Nephron (organoid): ENCODE results near the gene FGF18.
"Not testable (repeated sequence)": the region's sequence is repeated elsewhere in the genome, so short reads cannot be mapped to it uniquely, and the experiment has no call there.

ENCODE experiments used
- H3K27ac Mint-ChIP-seq, 3 experiments: 2 replicates each; pipeline ENCODE4 v1.8.0; 2020; ENCODE audit warnings: mixed read lengths in 3 of 3, mild to moderate bottlenecking in 2 of 3, moderate library complexity in 1 of 3
- H3K27me3 Mint-ChIP-seq: 2 replicates; pipeline ENCODE4 v1.8.0; 2021; ENCODE audit warnings: low read depth, mild to moderate bottlenecking, moderate library complexity, mixed read lengths
- H3K36me3 Mint-ChIP-seq: 2 replicates; pipeline ENCODE4 v1.8.0; 2020; ENCODE audit warnings: low read depth, mixed read lengths
- H3K4me1 Mint-ChIP-seq: 2 replicates; pipeline ENCODE4 v1.8.0; 2020; ENCODE audit warnings: mixed read lengths
- H3K4me3 Mint-ChIP-seq, 3 experiments: 2 replicates each; pipeline ENCODE4 v1.8.0; 2020; ENCODE audit warnings: mild to moderate bottlenecking in 3 of 3, mixed read lengths in 3 of 3, moderate library complexity in 2 of 3
- H3K9me3 Mint-ChIP-seq: 2 replicates; pipeline ENCODE4 v1.8.0; 2020; ENCODE audit warnings: mixed read lengths
- CTCF ChIP-seq, 3 experiments: fragments of 200-600 bp; sonication (generic); IDR thresholded peaks; one replicate each; pipeline ENCODE4 v1.5.0; 2021; ENCODE audit warnings: antibody characterized with exemption in 3 of 3; ENCODE audit not compliant: unreplicated experiment in 3 of 3

FGF18 gene

GRCh38 chr5:171409164-171410136 is 10.0 kb upstream of the FGF18 start:
- peaks cover 91% of the 10 kb centered on the region for H3K36me3 Mint-ChIP-seq
- peaks cover 12% of the 10 kb centered on the region for H3K4me1 Mint-ChIP-seq
- no peaks in the 10 kb centered on the region for H3K27me3 Mint-ChIP-seq
- no peak for TF ChIP-seq CTCF (IDR thresholded peaks at IDR 0.05; ENCODE audit: unreplicated experiment in 3 of 3)
- H3K9me3 Mint-ChIP-seq = peaks cover 4% of the 10 kb centered on the region
- no peak overlapping the region for H3K27ac Mint-ChIP-seq
- no peak overlapping the region for H3K4me3 Mint-ChIP-seq

- Mint-ChIP-seq H3K9me3 (peaks cover 4% of the 10 kb centered on the region), H3K4me3 (no peak overlapping the region), H3K27ac (no peak overlapping the region), H3K27me3 (no peaks in the 10 kb centered on the region), H3K4me1 (peaks cover 12% of the 10 kb centered on the region), H3K36me3 (peaks cover 85% of the 10 kb centered on the region)
- TF ChIP-seq CTCF (IDR thresholded peaks at IDR 0.05; ENCODE audit: unreplicated experiment in 3 of 3) = no peak
Measured at GRCh38 chr5:171410181-171410580, 9.3 kb upstream of the FGF18 start.

DNA sequence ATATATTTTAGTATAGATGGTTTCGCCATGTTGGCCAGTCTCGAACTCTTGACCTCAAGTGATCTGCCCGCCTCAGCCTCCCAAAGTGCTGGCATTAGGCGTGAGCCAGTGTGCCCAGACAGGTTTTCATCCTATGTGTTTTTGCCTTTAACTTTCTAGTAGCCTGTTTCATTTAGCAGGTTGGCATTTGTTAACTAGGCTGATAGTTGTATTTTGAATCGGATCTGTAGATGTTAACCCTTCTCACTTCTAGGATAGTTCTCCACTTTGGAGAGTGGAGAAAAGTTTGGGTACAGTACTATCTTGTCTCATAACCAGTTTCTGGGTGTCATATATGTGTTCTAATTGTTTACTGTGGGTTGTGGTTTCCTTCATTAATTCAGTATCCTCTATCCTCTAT is 7.3 kb upstream of the FGF18 start:
- H3K9me3 Mint-ChIP-seq = no peaks in the 10 kb centered on the region
- H3K4me1 Mint-ChIP-seq = peaks cover 15% of the 10 kb centered on the region
- H3K27me3 Mint-ChIP-seq = no peaks in the 10 kb centered on the region
- H3K4me3 Mint-ChIP-seq = no peak overlapping the region
- no peak for TF ChIP-seq CTCF (IDR thresholded peaks at IDR 0.05; ENCODE audit: unreplicated experiment in 3 of 3)
- H3K27ac Mint-ChIP-seq = no peak overlapping the region
- peaks cover 65% of the 10 kb centered on the region for H3K36me3 Mint-ChIP-seq

DNA sequence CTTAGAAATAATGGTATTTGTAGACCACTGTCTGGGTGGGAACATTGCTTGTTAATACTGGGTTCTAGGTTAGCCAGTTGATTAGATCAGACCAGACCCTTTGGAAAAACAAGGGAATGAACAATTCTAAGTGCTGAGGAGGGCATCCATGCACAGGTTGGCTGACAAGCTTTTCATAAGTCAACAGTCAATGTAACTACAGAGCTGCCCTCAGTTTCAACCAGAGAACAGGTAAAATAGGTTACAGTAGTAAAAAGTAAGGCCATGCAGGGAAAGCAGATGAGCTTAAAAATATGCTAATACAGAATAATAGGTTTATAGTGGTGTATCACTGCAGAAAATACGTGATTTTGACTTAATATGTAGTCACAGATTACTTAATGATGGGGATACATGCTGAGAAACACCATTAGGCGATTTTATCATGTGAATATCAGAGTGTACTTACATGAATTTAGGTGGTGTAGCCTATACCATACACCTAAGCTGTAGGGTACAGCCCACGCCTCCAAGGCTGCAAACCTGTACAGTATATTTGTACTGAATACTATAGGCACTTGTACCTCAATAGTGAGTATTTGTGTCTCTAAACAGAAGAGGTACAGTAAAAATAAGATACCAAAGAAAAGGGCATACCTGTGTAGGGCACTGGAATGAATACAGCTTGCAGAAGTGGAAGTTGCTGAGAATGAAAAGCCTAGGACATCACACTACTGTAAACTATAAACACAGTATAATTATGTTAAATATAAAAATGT is 6.1 kb upstream of the FGF18 start:
- no peaks in the 10 kb centered on the region for H3K27me3 Mint-ChIP-seq
- H3K9me3 Mint-ChIP-seq = no peaks in the 10 kb centered on the region
- H3K4me1 Mint-ChIP-seq = peaks cover 17% of the 10 kb centered on the region
- TF ChIP-seq CTCF (IDR thresholded peaks at IDR 0.05; ENCODE audit: unreplicated experiment in 3 of 3) = no peak
- no peak overlapping the region for H3K4me3 Mint-ChIP-seq
- peaks cover 53% of the 10 kb centered on the region for H3K36me3 Mint-ChIP-seq
- H3K27ac Mint-ChIP-seq = no peak overlapping the region

GRCh38 chr5:171413993-171414392 is 5.5 kb upstream of the FGF18 start:
- not testable (repeated sequence) for H3K27me3 Mint-ChIP-seq, H3K9me3 Mint-ChIP-seq, H3K27ac Mint-ChIP-seq, H3K4me3 Mint-ChIP-seq
- peaks cover 46% of the 10 kb centered on the region for H3K36me3 Mint-ChIP-seq
- peaks cover 21% of the 10 kb centered on the region for H3K4me1 Mint-ChIP-seq

GRCh38 chr5:171415115-171415730 is 4.2 kb upstream of the FGF18 start:
- peaks cover 6% of the 10 kb centered on the region for H3K27me3 Mint-ChIP-seq
- no peaks in the 10 kb centered on the region for H3K9me3 Mint-ChIP-seq
- TF ChIP-seq CTCF (IDR thresholded peaks at IDR 0.05; ENCODE audit: unreplicated experiment in 3 of 3) = no peak
- H3K36me3 Mint-ChIP-seq = peaks cover 38% of the 10 kb centered on the region
- no peak overlapping the region for H3K27ac Mint-ChIP-seq
- peaks cover 19% of the 10 kb centered on the region for H3K4me1 Mint-ChIP-seq
- no peak overlapping the region for H3K4me3 Mint-ChIP-seq
